Kidney capillary endothelial cell (primary cell): ENCODE results near the gene PINLYP.
"Not testable (repeated sequence)": the region's sequence is repeated elsewhere in the genome, so short reads cannot be mapped to it uniquely, and the experiment has no call there.

ENCODE experiments used
- DNase-seq: peaks from one replicate; pipeline ENCODE4 v3.0.0-alpha.2; 2018; ENCODE audit warnings: low spot score

Gene PINLYP

GRCh38 chr19:43582495-43582894, 6.9 kb downstream of the PINLYP start:
- no peak for DNase-seq

- no peak for DNase-seq
These were observed 8.9 kb downstream of the PINLYP start for GRCh38 chr19:43584484-43584883.

GRCh38 chr19:43586346-43586745, 10.7 kb downstream of the PINLYP start:
- no peak for DNase-seq

GRCh38 chr19:43587029-43587428, 11.4 kb downstream of the PINLYP start:
- DNase-seq: not testable (repeated sequence)

GRCh38 chr19:43589277-43589676, 13.7 kb downstream of the PINLYP start:
- no peak for DNase-seq

- no peak for DNase-seq
These were observed 14.1 kb downstream of the PINLYP start for GRCh38 chr19:43589678-43590077.

- DNase-seq: no peak
These were observed 16.5 kb downstream of the PINLYP start for GRCh38 chr19:43591904-43592772.

GRCh38 chr19:43592800-43593350, 17.3 kb downstream of the PINLYP start:
- DNase-seq: no peak

- no peak for DNase-seq
These were observed 18.6 kb downstream of the PINLYP start for GRCh38 chr19:43594081-43594697.

- peak; percentile 63 for DNase-seq
These were observed 19.4 kb downstream of the PINLYP start for GRCh38 chr19:43594710-43595604.

- no peak for DNase-seq
These were observed 20.0 kb downstream of the PINLYP start for GRCh38 chr19:43595605-43595998.

GRCh38 chr19:43595999-43596841, 20.6 kb downstream of the PINLYP start, which contains the start of the genes IRGQ and ZNF576:
Gene IRGQ, minus strand, starts transcription at chr19:43596134. Its CDS starts 796 bp downstream, at chr19:43595338.
Gene ZNF576, plus strand, starts transcription at chr19:43596595. Its CDS starts 514 bp downstream, at chr19:43597109.
- DNase-seq: peak; percentile 100

GRCh38 chr19:43596842-43597461, 21.4 kb downstream of the PINLYP start:
- DNase-seq: no peak

- DNase-seq: no peak
These were observed 22.3 kb downstream of the PINLYP start for GRCh38 chr19:43597876-43598275.

- no peak for DNase-seq
These were observed 23.0 kb downstream of the PINLYP start for GRCh38 chr19:43598445-43599240.

GRCh38 chr19:43599635-43600295, 24.2 kb downstream of the PINLYP start:
- DNase-seq: no peak

GRCh38 chr19:43600326-43600725, 24.7 kb downstream of the PINLYP start:
- not testable (repeated sequence) for DNase-seq

GRCh38 chr19:43605875-43606568, 30.4 kb downstream of the PINLYP start:
- no peak for DNase-seq
